ENCODE results near the gene KIF1A. TPM values are rescaled to one million over a fixed set of nuclear protein-coding genes. Genes with fewer than 3 reads are reported as not detected.

KIF1A gene
- polyA plus RNA-seq, 1 donor (not counting 4 experiments of a cell fraction or from before 2014, with no cell fraction given), result not detected

DNA sequence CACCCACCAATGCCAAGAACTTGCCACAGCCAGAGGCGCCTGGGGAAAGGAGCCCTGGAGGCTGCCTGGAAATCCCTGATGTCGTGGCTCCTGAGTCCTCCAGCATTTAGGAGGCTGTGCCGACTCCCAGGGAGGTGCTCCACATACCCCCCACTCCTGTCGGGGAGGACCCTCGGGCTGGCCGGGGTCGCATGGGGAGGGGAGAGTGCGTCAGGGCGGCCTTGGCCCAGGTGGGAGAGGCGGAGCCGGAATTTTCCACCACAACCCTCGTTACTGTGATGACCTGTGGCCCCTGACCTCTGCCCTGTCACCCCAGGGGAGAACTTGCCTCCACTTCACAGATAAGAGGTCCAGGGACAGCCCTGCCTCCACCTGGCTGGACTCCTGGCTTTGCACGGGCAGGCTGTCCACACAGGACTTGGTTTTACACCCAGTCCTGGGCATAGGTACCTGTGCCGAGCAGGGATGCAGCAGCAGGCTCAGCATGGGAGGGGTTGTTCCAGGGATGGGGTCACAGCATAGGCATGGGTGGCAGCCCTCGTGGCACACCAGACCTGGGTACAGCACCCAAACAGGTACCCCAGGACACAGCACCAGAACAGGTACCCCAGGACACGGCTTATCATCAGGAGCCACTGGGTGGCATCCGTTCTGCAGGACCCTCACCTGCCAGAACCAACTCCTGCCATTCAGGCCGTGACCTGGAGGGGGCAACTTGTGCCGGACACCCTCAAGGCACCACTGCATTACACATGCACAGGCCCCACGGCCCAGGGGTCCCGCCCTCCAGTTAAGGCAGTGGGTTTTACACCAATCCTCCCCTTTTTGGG lies 36.3 kb upstream of the KIF1A start:
- DNase-seq (ENCODE audit: low read depth, low spot score), result no peak
- Histone ChIP-seq H3K36me3 (ENCODE audit: control insufficient read depth in 2 of 2, extremely low read depth in 1 of 2, insufficient read depth in 2 of 2, low read length in 2 of 2) (no peaks in the 10 kb centered on the region), H3K27ac (ENCODE audit: control insufficient read depth, insufficient read depth, low read length) (no peak overlapping the region), H3K9me3 (ENCODE audit: control insufficient read depth, low read depth, low read length) (peaks cover 5% of the 10 kb centered on the region), H3K27me3 (ENCODE audit: control insufficient read depth, extremely low read depth, insufficient read depth, low read length) (peaks cover 14% of the 10 kb centered on the region), H3K4me1 (ENCODE audit: control insufficient read depth, extremely low read depth, insufficient read depth, low read length) (no peaks in the 10 kb centered on the region), H3K9me1 (ENCODE audit: control insufficient read depth, extremely low read depth, insufficient read depth, low read length) (no peaks in the 10 kb centered on the region), H2AFZ (ENCODE audit: control insufficient read depth, low read length) (no peak overlapping the region), H3K4me3 (ENCODE audit: control insufficient read depth in 2 of 3, extremely low read depth in 1 of 3, insufficient read depth in 2 of 3, low read depth in 1 of 3, low read length in 3 of 3) (no peak overlapping the region), H4K20me1 (ENCODE audit: control insufficient read depth, extremely low read depth, insufficient read depth, low read length) (no peaks in the 10 kb centered on the region), H3K4me2 (ENCODE audit: control insufficient read depth, extremely low read depth, insufficient read depth, low read depth, low read length) (no peak overlapping the region), H3K9ac (ENCODE audit: control insufficient read depth, extremely low read depth, insufficient read depth, low read length) (no peak overlapping the region), H3K79me2 (ENCODE audit: control insufficient read depth, insufficient read depth, low read length) (no peaks in the 10 kb centered on the region)
- no peak for TF ChIP-seq EZH2 (IDR thresholded peaks at IDR 0.05; ENCODE audit: low read length)
- TF ChIP-seq, protein P1, sequence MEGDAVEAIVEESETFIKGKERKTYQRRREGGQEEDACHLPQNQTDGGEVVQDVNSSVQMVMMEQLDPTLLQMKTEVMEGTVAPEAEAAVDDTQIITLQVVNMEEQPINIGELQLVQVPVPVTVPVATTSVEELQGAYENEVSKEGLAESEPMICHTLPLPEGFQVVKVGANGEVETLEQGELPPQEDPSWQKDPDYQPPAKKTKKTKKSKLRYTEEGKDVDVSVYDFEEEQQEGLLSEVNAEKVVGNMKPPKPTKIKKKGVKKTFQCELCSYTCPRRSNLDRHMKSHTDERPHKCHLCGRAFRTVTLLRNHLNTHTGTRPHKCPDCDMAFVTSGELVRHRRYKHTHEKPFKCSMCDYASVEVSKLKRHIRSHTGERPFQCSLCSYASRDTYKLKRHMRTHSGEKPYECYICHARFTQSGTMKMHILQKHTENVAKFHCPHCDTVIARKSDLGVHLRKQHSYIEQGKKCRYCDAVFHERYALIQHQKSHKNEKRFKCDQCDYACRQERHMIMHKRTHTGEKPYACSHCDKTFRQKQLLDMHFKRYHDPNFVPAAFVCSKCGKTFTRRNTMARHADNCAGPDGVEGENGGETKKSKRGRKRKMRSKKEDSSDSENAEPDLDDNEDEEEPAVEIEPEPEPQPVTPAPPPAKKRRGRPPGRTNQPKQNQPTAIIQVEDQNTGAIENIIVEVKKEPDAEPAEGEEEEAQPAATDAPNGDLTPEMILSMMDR (optimal IDR thresholded peaks at IDR 0.05 in 1 of 3, IDR thresholded peaks at IDR 0.05 in 1 of 3, conservative IDR thresholded peaks at IDR 0.05 in 1 of 3; ENCODE audit: extremely low read depth in 1 of 3, insufficient read depth in 2 of 3, low read length in 3 of 3), result no peak
- dilution Hi-C loops (cut with MboI; ENCODE audit: extremely low pct_ligation_motif_present, low sequenced_read_pairs), result no loop called here
- no peak for FAIRE-seq

DNA sequence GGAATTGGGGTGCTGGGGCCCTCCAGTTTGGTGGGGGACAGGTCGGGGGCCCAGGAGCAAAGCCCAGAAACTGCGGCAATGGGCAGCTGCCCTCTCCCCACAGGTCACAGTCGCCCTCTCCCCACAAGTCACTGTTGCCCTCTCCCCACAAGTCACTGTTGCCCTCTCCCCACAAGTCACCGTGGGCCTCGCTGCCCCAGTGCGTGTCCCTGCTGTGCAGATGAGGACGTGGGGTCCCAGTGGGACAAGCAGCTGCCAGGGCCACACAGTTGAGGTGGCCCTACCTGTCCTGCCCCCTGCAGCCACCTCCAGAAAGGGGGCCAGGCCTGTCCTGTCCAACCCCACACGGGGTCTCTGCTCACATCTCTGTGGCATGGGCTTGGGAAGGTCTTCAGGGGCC lies 35.7 kb upstream of the KIF1A start:
- H4K20me1 ChIP-seq (ENCODE audit: control insufficient read depth, extremely low read depth, insufficient read depth, low read length), result no peaks in the 10 kb centered on the region
- H3K9ac ChIP-seq (ENCODE audit: control insufficient read depth, extremely low read depth, insufficient read depth, low read length), result no peak overlapping the region
- dilution Hi-C loops (cut with MboI; ENCODE audit: extremely low pct_ligation_motif_present, low sequenced_read_pairs), result no loop called here
- no peak overlapping the region for H3K4me3 ChIP-seq (ENCODE audit: control insufficient read depth in 2 of 3, extremely low read depth in 1 of 3, insufficient read depth in 2 of 3, low read depth in 1 of 3, low read length in 3 of 3)
- TF ChIP-seq, protein P1 (optimal IDR thresholded peaks at IDR 0.05 in 1 of 3, IDR thresholded peaks at IDR 0.05 in 1 of 3, conservative IDR thresholded peaks at IDR 0.05 in 1 of 3; ENCODE audit: extremely low read depth in 1 of 3, insufficient read depth in 2 of 3, low read length in 3 of 3), result no peak
- TF ChIP-seq EZH2 (IDR thresholded peaks at IDR 0.05; ENCODE audit: low read length), result no peak
- peaks cover 14% of the 10 kb centered on the region for H3K27me3 ChIP-seq (ENCODE audit: control insufficient read depth, extremely low read depth, insufficient read depth, low read length)
- no peak for FAIRE-seq
- H3K27ac ChIP-seq (ENCODE audit: control insufficient read depth, insufficient read depth, low read length), result no peak overlapping the region
- H3K9me3 ChIP-seq (ENCODE audit: control insufficient read depth, low read depth, low read length), result peaks cover 5% of the 10 kb centered on the region
- no peak overlapping the region for H3K4me2 ChIP-seq (ENCODE audit: control insufficient read depth, extremely low read depth, insufficient read depth, low read depth, low read length)
- H3K79me2 ChIP-seq (ENCODE audit: control insufficient read depth, insufficient read depth, low read length), result no peaks in the 10 kb centered on the region
- H3K36me3 ChIP-seq (ENCODE audit: control insufficient read depth in 2 of 2, extremely low read depth in 1 of 2, insufficient read depth in 2 of 2, low read length in 2 of 2), result no peaks in the 10 kb centered on the region
- H3K4me1 ChIP-seq (ENCODE audit: control insufficient read depth, extremely low read depth, insufficient read depth, low read length), result no peaks in the 10 kb centered on the region
- DNase-seq (ENCODE audit: low read depth, low spot score), result no peak
- H3K9me1 ChIP-seq (ENCODE audit: control insufficient read depth, extremely low read depth, insufficient read depth, low read length), result no peaks in the 10 kb centered on the region
- no peak overlapping the region for H2AFZ ChIP-seq (ENCODE audit: control insufficient read depth, low read length)
